ENCODE results near the gene CYP26C1.

Gene CYP26C1

DNA sequence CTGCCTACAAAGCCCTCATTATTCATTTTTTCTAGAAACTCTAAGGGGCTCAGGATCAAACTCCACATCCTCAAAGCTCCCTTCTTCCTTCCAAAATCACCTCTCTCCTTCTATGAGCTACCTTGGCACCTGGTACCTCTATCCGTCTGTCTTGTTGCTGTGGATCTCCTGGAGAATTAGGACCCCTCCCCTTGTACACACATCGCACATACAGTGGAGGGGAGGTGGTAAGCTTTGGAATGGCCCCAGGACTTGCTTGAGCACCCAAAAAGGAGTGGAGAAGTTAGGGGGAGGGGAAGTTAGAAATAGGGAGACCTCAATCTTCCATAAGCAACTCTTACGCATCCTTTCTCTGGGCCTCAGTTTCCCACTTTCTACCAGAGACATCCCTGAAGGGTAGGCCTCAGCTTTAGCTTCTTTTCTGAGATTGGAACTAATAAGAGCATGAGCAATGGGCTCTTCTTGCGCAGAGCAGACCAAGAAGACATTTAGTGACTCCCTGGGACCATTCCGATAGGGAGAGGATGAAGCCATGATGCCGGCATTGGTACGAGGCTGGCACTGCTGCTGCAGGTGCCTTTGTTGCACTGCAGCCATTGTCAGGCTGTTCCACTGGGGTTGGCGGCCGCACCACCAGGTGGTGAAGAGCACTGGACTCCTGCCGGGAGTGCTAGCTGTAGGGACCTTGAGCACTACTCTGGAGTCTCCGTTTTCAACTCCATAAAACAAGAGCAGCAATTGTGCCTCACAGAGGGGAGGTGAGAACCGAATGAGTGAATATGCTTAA, 4.5 kb downstream of the CYP26C1 start:
- no peak for DNase-seq (ENCODE audit: low read depth in 2 of 2)

DNA sequence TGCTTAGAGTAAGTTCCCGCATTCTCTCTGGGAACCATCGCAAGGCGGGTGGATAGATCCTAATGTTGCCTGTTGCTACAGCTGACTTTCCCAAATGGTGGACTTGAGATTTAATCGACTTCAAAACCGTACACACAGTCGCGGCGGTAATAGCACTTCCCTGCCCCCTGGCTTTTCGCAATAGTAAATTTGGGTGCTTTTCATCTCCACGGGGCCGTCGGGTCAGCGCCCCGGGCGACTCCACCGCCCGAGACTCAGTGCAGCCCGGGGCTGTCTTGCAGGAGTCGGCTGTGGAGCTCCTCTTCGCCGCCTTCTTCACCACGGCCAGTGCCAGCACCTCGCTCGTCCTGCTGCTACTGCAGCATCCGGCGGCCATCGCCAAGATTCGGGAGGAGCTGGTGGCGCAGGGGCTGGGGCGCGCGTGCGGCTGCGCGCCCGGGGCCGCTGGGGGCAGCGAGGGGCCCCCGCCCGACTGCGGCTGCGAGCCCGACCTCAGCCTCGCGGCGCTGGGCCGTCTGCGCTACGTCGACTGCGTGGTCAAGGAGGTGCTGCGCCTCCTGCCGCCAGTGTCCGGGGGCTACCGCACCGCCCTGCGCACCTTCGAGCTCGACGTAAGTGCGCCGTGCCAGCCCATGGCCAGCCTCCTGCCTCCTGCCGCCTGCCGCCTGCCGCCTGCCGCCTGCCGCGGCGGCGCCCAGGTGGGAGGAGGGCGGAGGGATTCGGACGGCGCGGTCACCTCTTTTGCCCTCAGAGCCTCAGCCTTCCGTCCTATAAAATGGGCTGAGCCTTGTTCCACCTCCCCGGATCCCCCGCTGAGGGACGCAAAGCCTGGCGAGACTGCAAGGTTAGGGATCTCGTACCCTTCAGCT, 5.3 kb downstream of the CYP26C1 start:
- DNase-seq (ENCODE audit: low read depth in 2 of 2) = no peak

DNA sequence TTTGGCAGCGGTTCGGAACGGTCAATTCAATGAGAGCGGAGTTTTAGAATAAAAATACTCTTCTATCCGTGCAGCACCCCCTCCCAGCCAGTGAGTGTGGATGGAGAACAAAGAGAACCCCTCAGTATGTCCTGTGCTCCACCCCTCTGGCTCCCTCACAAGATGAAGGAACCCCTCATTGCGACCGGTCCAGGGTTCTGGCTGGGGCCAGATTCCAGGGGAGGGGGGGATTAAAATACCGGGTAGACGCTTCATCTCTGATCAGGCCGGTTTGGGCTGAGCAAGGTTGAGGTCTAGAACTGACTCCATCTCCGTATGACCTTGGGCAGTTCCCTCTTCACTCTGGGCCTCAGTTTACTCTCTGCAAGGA, 5.9 kb downstream of the CYP26C1 start:
- no peak for DNase-seq (ENCODE audit: low read depth in 2 of 2)

DNA sequence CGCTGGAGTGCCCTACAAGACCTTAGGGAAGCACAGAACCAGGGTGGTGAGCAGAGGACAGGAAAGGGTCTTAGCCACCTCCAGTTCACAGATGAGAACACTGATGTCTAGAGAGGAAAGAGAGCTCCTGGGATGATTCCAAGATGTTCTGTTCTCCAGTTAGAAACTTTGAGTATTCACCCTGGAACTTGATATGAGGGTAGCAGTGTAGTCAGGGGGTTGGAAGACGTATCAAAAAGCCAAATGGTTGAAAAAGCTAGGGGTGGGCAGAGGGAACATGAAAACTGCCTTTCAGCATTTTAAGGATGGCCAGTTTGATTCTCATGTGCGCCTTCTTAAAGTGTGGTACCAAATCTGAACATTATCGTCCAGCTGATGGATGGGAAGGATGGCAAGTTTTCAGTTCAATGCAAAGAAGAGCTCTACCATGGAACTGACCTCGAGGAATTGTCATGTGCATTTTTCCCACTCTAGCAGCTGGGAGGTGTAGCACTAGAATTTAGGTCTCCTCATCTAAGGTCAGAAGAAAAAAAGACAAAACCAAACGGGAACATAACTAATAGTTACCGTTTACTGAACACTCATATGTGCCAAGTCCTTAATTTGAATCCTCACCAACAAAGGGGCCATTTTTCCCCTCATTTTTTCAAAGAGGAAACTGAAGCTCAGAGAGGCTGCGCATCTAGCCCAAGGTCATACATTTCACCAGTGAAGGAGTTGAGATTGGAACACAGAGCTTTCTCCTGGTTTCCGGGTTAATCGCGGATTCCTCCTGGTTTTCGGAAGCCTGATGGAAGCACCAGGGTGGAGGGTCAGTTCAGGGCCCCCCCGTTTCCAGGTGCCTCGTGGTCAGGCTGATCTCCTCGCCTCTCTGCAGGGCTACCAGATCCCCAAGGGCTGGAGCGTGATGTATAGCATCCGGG, 7.1 kb downstream of the CYP26C1 start:
- DNase-seq (ENCODE audit: low read depth in 2 of 2) = no peak

DNA sequence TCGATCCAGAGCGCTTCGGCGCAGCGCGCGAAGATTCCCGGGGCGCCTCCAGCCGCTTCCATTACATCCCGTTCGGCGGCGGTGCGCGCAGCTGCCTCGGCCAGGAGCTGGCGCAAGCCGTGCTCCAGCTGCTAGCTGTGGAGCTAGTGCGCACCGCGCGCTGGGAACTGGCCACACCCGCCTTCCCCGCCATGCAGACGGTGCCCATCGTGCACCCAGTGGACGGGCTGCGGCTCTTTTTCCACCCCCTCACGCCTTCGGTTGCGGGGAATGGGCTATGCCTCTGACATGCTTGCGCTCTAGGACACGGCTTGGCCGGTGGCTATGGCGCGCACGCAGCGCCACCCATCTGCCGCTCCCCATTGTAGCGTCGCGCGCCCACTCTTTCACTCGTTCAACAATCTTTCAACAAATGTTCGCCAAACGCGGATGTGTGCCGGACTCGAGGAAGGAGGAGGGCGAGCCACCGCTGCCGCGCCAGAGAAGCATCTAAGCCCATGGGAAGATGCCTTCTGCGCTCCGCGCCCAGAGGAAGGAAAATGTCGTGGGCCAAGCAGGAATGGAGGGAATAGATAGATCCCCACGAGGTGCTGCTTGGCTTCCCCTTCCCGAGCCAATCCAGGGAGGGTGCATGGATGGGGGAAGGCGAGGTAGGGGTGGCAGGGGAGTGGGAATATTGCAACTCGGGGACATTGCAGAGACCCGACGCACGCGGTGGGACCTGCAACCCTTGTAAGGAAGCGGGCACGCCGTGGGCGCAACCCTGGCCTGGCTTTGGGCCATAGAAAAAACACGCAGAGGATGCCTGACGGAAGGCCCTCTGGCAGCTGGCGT, 8.0 kb downstream of the CYP26C1 start:
- DNase-seq (ENCODE audit: low read depth in 2 of 2) = no peak

DNA sequence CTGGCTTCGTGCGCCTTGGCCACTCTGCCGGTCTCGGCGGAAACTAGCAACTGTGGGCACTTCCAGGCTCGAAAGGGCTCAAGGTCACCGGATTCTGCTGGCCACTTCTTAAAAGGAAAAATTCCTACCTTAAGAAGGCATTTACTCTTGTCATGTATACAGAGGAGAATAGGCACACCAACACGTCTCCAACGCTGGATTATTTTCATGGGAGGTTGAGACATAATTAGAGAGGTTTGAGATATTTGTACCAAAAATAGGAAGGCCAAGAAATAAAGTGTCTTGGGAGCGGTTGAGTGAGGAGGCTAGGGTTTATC, 8.6 kb downstream of the CYP26C1 start:
- DNase-seq (ENCODE audit: low read depth in 2 of 2) = no peak

DNA sequence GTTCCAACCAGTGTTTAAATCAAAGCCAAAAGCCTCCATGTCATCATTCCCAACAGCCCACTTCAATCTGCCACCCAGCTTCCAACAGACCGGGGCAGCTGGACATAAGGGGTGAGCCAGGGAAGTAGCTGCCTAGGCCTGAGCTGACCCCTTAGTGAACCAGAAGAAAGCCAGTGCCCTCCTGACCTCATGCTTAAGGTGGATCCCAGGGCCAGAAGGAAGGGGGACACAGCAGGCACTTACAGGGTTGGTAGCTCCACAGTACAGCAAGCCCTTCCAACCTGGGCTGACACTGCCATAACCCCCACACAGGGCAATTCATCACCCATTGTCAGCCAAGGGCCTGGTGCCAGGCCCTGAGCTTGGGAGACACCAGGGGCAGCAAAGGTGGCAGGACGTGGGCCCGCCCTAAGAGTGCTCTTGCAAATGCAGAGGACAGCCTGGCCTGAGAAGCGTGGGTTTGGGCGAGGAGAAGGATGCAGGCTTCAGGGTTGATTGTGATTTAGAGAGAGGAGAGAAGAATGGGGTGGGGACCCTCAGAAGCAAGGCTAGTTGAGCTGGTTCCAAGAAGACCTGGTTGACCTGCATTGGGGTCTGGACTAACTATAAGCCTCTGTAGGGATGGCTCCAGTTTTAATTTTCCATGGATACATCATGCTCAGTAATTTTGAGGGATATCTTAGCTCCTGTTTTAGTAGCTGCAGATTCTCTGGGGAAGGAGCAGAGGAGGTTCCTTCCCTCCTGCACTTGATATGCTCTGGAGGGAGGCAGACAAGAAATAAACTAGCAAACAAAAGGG, 10.0 kb downstream of the CYP26C1 start:
- DNase-seq (ENCODE audit: low read depth in 2 of 2) = no peak

DNA sequence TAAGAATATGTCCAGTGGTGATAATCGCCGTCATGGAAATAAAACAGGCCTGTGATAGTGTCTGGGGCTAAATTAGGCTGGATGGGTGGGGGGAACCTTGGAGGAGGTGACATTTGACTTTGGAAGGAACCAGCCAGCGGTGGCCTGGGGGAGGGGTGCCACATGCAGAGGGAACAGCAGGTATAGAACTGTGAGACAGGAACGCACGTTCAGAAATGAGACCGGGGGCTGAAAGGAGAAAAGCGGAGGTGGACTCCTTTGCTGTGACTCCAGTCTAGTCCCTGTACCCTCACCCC, 10.5 kb downstream of the CYP26C1 start:
- DNase-seq (ENCODE audit: low read depth in 2 of 2) = no peak

DNA sequence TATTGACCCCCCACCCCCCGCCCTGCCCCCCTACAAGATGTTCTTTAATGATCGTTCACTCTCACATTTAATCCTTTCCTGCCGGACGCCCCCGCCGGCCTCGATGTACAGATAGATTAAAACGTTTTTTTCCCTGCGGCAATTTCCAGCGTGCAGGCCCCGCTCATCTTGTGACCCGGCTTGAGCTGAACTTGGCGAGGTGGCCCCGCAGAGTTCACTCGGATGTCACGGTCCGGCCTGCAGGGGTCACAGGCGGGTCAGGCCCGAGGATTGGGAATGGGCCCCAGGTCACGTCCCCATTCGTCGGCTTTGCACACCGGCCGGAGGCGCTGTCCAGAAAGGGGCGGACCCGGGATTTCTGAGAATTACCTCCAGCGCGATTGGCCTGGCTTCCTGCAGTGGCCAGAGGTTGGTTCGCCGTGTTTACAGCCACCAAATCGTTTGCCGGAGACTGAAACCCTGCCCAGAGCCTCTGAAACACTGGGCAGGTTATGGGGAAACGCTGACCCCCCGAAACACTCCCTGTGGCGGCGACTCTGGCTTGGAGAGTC, 11.2 kb downstream of the CYP26C1 start:
- no peak for DNase-seq (ENCODE audit: low read depth in 2 of 2)

DNA sequence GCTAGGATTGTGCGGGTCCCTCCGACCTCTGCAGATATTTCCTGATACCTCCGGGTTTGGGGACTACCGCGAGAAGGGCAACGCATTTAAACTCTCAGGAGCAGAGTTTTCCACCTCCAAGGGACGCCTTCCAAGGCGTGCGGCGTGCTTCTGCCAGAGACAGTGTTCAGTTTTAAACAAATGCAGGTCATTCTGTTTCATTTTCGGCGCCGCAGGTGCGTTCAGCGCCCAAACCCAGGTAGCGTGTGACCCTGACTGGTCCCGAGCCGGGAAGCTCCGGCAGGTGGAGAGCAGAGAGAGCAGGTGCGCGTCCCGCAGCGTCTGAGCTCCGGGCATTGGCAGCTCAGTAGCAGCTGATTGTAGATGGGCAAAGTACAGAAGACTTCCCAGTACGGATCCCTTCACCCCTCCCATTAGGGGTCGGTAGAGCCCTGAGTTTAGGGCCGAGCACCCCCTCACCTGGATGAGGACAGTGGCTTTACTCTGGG, 11.7 kb downstream of the CYP26C1 start:
- no peak for DNase-seq (ENCODE audit: low read depth in 2 of 2)

DNA sequence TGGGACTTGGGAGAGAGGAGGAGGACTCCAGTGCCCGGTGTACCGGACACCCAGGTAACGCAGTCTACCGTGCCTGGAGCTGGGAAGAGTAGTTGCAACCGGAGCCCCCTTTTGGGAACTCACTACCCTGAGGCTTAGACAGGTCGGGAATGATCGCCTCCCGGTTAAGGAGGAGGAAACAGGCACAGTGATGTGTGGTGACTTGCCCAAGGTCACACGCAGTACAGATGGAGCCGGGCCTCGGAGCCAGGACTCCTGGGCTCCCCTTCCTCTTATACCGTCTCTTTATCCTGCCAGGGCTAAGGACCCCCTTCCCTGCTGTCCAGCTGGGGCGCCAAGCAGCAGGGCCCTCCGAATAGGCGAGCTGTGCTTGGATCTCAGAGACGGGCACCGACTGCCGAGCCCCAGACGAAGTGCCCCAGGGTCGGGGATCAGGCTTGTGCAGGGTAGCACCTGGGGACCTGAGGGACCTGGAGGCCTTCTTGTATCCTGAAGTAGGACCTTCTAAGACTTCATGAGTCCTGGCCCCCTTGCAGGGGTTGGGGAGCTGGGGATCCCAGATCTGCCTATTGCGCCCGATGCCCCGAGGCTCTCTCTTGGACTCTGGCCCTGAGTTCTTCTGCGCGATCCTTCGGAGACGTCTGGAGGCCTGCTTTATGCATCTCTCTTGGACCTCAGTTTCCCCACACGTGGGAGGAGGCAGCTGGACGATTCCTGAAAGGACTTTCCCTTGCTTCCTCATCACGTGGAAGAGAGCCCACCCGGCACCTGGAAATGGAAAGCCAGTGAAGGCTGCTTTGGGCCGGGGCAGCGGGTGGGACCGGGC, 12.3 kb downstream of the CYP26C1 start:
- DNase-seq (ENCODE audit: low read depth in 2 of 2) = no peak

DNA sequence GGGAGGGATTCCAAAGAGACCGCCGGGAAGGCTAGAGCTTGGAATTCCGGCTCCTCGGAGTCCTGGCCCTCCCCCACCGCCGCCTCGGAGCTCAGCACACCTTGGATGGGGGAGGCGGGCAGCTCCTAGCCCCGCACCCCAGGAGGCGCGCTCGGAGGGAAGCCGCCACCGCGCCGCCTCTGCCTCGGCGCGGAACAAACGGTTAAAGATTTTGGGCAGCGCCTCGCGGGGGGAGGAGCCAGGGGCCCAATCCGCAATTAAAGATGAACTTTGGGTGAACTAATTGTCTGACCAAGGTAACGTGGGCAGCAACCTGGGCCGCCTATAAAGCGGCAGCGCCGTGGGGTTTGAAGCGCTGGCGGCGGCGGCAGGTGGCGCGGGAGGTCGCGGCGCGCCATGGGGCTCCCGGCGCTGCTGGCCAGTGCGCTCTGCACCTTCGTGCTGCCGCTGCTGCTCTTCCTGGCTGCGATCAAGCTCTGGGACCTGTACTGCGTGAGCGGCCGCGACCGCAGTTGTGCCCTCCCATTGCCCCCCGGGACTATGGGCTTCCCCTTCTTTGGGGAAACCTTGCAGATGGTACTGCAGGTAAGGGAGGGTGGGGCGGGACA, 13.0 kb downstream of the CYP26C1 start, which contains the start of gene CYP26A1:
CYP26A1 (plus strand) TSS at position 355 of the 608 bp plus-strand sequence; CDS start at position 397, 42 bp downstream.
- DNase-seq (ENCODE audit: low read depth in 2 of 2) = no peak

DNA sequence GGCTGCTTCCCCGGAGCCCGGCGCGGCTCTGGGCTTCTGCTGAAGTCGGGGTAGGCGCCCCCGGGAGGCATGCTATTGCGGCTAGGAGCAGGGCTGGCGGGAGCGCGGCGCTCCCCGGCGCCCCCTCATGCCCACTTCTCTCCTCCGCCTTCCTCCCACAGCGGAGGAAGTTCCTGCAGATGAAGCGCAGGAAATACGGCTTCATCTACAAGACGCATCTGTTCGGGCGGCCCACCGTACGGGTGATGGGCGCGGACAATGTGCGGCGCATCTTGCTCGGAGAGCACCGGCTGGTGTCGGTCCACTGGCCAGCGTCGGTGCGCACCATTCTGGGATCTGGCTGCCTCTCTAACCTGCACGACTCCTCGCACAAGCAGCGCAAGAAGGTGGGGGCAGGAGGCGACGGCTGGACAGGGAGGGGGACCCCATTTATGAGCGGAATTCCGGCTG, 13.6 kb downstream of the CYP26C1 start:
- DNase-seq (ENCODE audit: low read depth in 2 of 2) = no peak

DNA sequence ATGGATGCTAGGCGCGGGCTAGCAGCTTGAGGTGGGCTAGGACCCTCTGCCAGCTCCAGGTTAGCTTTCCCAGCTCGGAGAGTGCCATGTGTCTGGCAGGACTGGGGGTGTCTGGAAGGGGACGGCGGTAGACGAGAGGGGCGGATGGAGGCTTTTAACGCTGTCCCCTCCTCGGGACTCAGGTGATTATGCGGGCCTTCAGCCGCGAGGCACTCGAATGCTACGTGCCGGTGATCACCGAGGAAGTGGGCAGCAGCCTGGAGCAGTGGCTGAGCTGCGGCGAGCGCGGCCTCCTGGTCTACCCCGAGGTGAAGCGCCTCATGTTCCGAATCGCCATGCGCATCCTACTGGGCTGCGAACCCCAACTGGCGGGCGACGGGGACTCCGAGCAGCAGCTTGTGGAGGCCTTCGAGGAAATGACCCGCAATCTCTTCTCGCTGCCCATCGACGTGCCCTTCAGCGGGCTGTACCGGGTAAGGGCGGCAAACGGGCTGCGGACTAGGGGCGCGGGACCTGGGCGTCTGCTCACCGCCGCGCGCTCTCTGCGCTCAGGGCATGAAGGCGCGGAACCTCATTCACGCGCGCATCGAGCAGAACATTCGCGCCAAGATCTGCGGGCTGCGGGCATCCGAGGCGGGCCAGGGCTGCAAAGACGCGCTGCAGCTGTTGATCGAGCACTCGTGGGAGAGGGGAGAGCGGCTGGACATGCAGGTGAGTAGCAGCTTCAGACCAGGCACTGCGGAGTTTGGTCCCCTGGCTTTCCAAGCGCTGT, 14.2 kb downstream of the CYP26C1 start:
- no peak for DNase-seq (ENCODE audit: low read depth in 2 of 2)

DNA sequence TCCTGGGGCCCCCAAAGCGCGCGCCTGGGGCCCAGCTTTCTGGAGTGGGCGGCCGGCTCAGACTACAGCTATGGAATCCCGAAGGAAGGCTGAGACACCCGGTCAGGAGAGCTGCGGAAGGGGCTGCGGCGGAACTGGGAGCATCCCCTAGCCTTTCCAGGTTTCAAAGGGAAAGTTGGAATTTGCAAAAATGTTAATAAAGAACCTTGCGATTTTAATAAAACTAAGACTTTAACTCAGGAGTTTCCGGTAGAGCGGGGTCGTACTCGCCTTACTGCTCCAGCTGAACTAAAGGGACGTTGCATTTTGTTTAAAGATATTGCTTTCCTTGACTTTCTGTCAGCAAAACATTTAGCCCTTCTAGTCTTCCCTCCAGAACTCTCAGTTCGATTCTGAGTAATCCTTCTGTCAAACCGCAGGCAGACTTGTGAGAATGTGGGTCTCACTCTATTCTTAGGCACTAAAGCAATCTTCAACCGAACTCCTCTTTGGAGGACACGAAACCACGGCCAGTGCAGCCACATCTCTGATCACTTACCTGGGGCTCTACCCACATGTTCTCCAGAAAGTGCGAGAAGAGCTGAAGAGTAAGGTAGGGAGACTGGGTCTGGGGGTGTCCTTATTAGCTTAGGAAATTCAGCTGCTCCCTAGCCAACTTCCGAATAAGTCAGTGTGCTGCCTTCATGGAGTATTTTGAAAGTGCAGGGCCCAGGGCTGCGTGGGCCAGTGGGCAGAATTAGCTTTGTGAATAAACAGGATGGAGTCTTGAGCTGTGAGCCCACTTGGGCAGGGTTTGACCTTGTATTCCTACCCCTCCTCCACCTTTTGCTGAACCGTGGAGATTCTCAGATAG, 15.0 kb downstream of the CYP26C1 start:
- no peak for DNase-seq (ENCODE audit: low read depth in 2 of 2)

DNA sequence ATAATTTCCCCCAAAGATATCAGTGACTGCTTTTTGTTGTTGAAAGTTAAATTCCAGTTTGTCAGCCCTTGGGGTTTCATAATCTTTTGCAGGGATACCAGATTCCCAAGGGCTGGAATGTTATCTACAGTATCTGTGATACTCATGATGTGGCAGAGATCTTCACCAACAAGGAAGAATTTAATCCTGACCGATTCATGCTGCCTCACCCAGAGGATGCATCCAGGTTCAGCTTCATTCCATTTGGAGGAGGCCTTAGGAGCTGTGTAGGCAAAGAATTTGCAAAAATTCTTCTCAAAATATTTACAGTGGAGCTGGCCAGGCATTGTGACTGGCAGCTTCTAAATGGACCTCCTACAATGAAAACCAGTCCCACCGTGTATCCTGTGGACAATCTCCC, 16.3 kb downstream of the CYP26C1 start:
- DNase-seq (ENCODE audit: low read depth in 2 of 2) = no peak

DNA sequence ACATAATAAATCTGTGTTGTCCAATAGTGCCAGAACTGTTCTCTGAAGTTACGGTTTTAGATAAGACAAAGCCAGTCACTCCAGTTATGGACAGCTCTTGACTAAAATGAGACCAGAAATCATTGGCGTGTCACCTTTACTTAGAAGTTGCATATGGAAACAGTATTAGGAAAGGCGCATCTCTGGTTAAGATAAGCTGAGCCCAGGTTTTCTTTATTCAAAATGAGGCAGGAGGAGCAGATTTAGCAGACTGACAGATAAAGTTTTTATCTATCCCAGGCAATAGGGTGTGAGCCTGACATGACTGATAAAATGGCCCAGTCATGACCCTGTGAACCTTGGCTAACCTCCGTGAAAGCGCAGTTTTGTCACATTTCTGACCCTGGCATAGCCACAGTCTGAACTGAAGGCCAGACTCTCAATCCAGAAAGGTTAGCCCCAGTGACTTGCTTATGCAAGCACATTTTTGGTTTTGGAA, 17.3 kb downstream of the CYP26C1 start:
- DNase-seq (ENCODE audit: low read depth in 2 of 2) = no peak

Data from stimulated activated CD4-positive, alpha-beta T cell treated with anti-CD3 and anti-CD28 coated beads, Interleukin-12 subunit alpha, Interleukin-12 subunit beta, amount 100 ng/mL, for 24 hours (primary cell).